PC-9 (cell line): ENCODE measurements around the gene NSMCE1. TPM values are rescaled to one million over a fixed set of nuclear protein-coding genes. Genes with fewer than 3 reads are reported as not detected.

Experiments
- BruUV-seq: library from RNA; stranded (reverse); fragments of 400-500 nt; replicated peaks from 2 replicates; lab custom pipeline; 2021; lab: Mats Ljungman, UMichigan
- CTCF ChIA-PET: fragments of 300-600 bp; sonication (Branson Sonifier 250); formaldehyde crosslinking; loops from one replicate; lab custom pipeline; 2022; ENCODE audit warnings: antibody characterized with exemption; lab: Charles Lee
- POLR2A ChIA-PET: fragments of 300-600 bp; sonication (Branson Sonifier 250); formaldehyde crosslinking; loops from one replicate; lab custom pipeline; 2022; ENCODE audit warnings: antibody characterized with exemption; ENCODE audit not compliant: unreplicated experiment; lab: Charles Lee
- DNase-seq, 2 experiments: peaks; one replicate each; pipeline versions ENCODE4 v3.0.0 to v3.0.0-alpha.2; 2015 to 2022; ENCODE audit warnings: mixed read lengths in 1 of 2
- H2AFZ ChIP-seq: fragments of 200-600 bp; sonication (generic); 2 replicates; pipeline ENCODE4 v1.8.1; 2017; ENCODE audit warnings: antibody characterized with exemption
- H3F3A ChIP-seq: fragments of 200-600 bp; sonication (generic); 2 replicates; pipeline ENCODE4 v1.8.1; 2017; ENCODE audit warnings: antibody characterized with exemption, mild to moderate bottlenecking, low read depth; ENCODE audit not compliant: insufficient read depth
- H3K27ac ChIP-seq: fragments of 200-600 bp; sonication (generic); 2 replicates; pipeline ENCODE4 v1.6.1; 2016; ENCODE audit warnings: mixed run types
- H3K27me3 ChIP-seq: fragments of 200-600 bp; sonication (generic); 2 replicates; pipeline ENCODE4 v1.6.1; 2016; ENCODE audit warnings: low read depth, mixed run types; ENCODE audit not compliant: insufficient read depth
- H3K36me3 ChIP-seq: fragments of 200-600 bp; sonication (generic); 2 replicates; pipeline ENCODE4 v1.6.1; 2016; ENCODE audit warnings: low read depth, mixed run types
- H3K4me1 ChIP-seq: fragments of 200-600 bp; sonication (generic); replicated peaks from 2 replicates; pipeline ENCODE4 v1.6.1; 2016; ENCODE audit warnings: mixed run types; ENCODE audit not compliant: insufficient read depth
- H3K4me2 ChIP-seq: fragments of 200-600 bp; sonication (generic); 2 replicates; pipeline ENCODE4 v1.6.1; 2017; ENCODE audit warnings: mixed run types
- H3K4me3 ChIP-seq: fragments of 200-600 bp; sonication (generic); 2 replicates; pipeline ENCODE4 v1.6.1; 2016; ENCODE audit warnings: mixed run types
- H3K79me2 ChIP-seq: fragments of 200-600 bp; sonication (generic); 2 replicates; pipeline ENCODE4 v1.6.1; 2017; ENCODE audit warnings: low read depth, mixed run types
- H3K9me2 ChIP-seq: fragments of 200-600 bp; sonication (generic); 2 replicates; pipeline ENCODE4 v1.8.1; 2017; ENCODE audit warnings: mild to moderate bottlenecking; ENCODE audit not compliant: insufficient read depth
- H3K9me3 ChIP-seq: fragments of 200-600 bp; sonication (generic); 2 replicates; pipeline ENCODE4 v1.8.1; 2016; ENCODE audit warnings: low read depth; ENCODE audit not compliant: insufficient read depth
- H4K20me1 ChIP-seq: fragments of 200-600 bp; sonication (generic); 2 replicates; pipeline ENCODE4 v1.8.1; 2017; ENCODE audit not compliant: insufficient read depth
- CTCF ChIP-seq: fragments of 200-600 bp; sonication (generic); conservative IDR thresholded peaks from 2 replicates; pipeline ENCODE4 v1.6.1; 2017; ENCODE audit warnings: mixed run types, antibody characterized with exemption, mild to moderate bottlenecking, moderate library complexity
- EZH2 ChIP-seq: fragments of 200-600 bp; sonication (generic); IDR thresholded peaks from 2 replicates; pipeline ENCODE4 v1.8.0; 2017; ENCODE audit warnings: antibody characterized with exemption, low read depth
- intact Hi-C: fragments of 100-400 bp; cut with micrococcal nuclease; formaldehyde crosslinking; loops from one replicate; pipeline ENCODE4 v1.10.0; 2022; ENCODE audit not compliant: unreplicated experiment
- total RNA-seq: library from RNA; stranded (reverse); gene quantifications from 2 replicates; pipeline ENCODE4 v1.2.3, GENCODE V29; 2021

NSMCE1 gene
- total RNA-seq, 1 experiment from 2014 or later, result 114 TPM

DNA sequence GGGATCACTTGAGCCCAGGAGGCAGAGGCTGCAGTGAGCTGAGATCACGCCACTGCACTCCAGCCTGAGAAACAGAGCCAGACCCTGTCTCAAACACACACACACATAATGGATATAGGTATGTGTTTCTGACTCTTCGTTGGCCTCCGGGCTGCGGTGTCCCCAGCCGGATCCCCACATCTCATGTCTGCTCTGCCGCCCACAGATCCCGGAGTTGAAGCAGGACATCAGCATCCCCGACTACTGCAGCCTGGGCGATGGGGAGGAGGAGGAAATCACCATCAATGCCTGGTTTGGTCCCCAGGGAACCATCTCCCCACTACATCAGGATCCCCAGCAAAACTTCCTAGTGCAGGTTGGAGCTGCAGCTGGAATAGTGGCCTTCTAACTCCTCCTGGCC is 49.8 kb downstream of the NSMCE1 start:
- DNase-seq, result no peak
- Histone ChIP-seq H4K20me1 (no peaks in the 10 kb centered on the region), H3K4me1 (no peaks in the 10 kb centered on the region), H3K79me2 (no peaks in the 10 kb centered on the region), H3K9me3 (no peaks in the 10 kb centered on the region), H3K36me3 (no peaks in the 10 kb centered on the region), H3K4me3 (no peak overlapping the region), H2AFZ (no peak overlapping the region), H3K9me2 (no peaks in the 10 kb centered on the region), H3K4me2 (no peak overlapping the region), H3K27ac (no peak overlapping the region), H3K27me3 (no peaks in the 10 kb centered on the region), H3F3A (no peaks in the 10 kb centered on the region)
- no TSS peak for BruUV-seq
- intact Hi-C loops, result no loop called here
- ChIA-PET POLR2A (no interaction called here), CTCF (no interaction called here)
- TF ChIP-seq CTCF (no peak), EZH2 (no peak)

- intact Hi-C loops, result no loop called here
- no peaks in the 10 kb centered on the region for H3K4me1 ChIP-seq
- no peaks in the 10 kb centered on the region for H3K9me2 ChIP-seq
- no peaks in the 10 kb centered on the region for H3K79me2 ChIP-seq
- POLR2A ChIA-PET, result no interaction called here
- H3K27ac ChIP-seq, result no peak overlapping the region
- no peak overlapping the region for H3K4me2 ChIP-seq
- H3K9me3 ChIP-seq, result no peaks in the 10 kb centered on the region
- TF ChIP-seq EZH2, result no peak
- TF ChIP-seq CTCF, result no peak
- no peaks in the 10 kb centered on the region for H4K20me1 ChIP-seq
- no peaks in the 10 kb centered on the region for H3F3A ChIP-seq
- BruUV-seq, result no TSS peak
- no peak overlapping the region for H3K4me3 ChIP-seq
- no peaks in the 10 kb centered on the region for H3K36me3 ChIP-seq
- CTCF ChIA-PET, result no interaction called here
- DNase-seq, result no peak
- H2AFZ ChIP-seq, result no peak overlapping the region
- no peaks in the 10 kb centered on the region for H3K27me3 ChIP-seq
Observed at GRCh38 chr16:27217256-27217655, 51.3 kb downstream of the NSMCE1 start.

DNA sequence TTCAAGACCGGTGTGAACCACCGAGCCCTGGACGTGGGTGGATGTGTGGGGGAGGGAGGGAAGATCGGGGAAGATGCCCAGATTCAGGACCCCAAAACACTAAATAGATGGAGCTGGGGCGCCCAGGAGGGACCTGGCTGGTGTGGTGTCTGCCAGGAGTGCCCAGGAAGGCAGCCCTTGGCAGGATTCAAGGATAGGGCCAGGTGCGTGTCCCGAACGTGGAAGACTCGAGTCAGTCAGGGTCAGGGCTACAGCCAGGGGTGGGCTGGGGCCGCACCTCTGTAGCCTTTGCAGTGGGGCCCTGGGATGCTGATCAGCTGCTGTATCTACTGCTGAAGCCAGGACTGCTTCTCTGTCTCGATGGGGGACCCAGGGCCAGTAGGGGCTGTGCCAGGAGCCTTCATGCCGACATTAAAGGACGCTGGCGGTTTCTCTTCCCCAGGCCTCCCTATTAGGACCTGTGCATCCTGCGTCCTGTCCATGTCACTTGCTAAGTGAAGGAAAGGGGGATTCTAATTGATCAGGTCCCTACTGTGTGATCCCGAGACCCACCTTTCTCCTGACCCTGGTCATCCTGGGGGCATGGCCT is 52.2 kb downstream of the NSMCE1 start:
- POLR2A ChIA-PET, result no interaction called here
- Histone ChIP-seq H3K9me2 (no peaks in the 10 kb centered on the region), H3K27ac (no peak overlapping the region), H3K4me1 (no peaks in the 10 kb centered on the region), H3K27me3 (no peaks in the 10 kb centered on the region), H3K36me3 (no peaks in the 10 kb centered on the region), H2AFZ (no peak overlapping the region), H3K4me3 (no peak overlapping the region), H3F3A (no peaks in the 10 kb centered on the region), H3K4me2 (no peak overlapping the region), H3K9me3 (no peaks in the 10 kb centered on the region), H4K20me1 (no peaks in the 10 kb centered on the region), H3K79me2 (no peaks in the 10 kb centered on the region)
- TF ChIP-seq EZH2 (no peak), CTCF (no peak)
- BruUV-seq, result no TSS peak
- no peak for DNase-seq
- CTCF ChIA-PET, result no interaction called here
- intact Hi-C loops, result no loop called here
